K562 (cell line): ENCODE results near the gene DPEP2NB. TPM values are rescaled to one million over a fixed set of nuclear protein-coding genes. Genes with fewer than 3 reads are reported as not detected.

ENCODE experiments used
- AFF4 ChIP-seq: sonication (generic); formaldehyde crosslinking; IDR thresholded peaks from 2 replicates; pipeline ENCODE4 v1.8.0; 2023; ENCODE audit warnings: mild to moderate bottlenecking, missing genetic modification reagents
- ETV5 ChIP-seq: sonication (generic); formaldehyde crosslinking; IDR thresholded peaks from 2 replicates; pipeline ENCODE4 v1.4.0; 2020; ENCODE audit warnings: low read depth, mild to moderate bottlenecking, missing genetic modification reagents
- JUN ChIP-seq, 2 experiments: sonication (generic) in 1 of 2; formaldehyde crosslinking in 1 of 2; IDR thresholded peaks; 2 replicates each; pipeline versions ENCODE4 v1.6.1 to v1.8.0; 2012 to 2022; ENCODE audit warnings: borderline replicate concordance in 2 of 2, mild to moderate bottlenecking in 2 of 2, improper control_type of control experiment in 1 of 2, low read depth in 1 of 2, low read length in 1 of 2, missing genetic modification reagents in 1 of 2
- KDM2B ChIP-seq: fragments of 250-450 bp; sonication (Bioruptor Pico); IDR thresholded peaks from 2 replicates; pipeline ENCODE4 v1.8.0; 2021; ENCODE audit warnings: mild to moderate bottlenecking, moderate library complexity
- PHTF2 ChIP-seq: fragments of 250-450 bp; sonication (Bioruptor Pico); IDR thresholded peaks from 2 replicates; pipeline ENCODE4 v1.5.0; 2021; ENCODE audit warnings: mild to moderate bottlenecking
- RCOR1 ChIP-seq, 2 experiments: IDR thresholded peaks; 2 replicates each; pipeline ENCODE4 v1.6.1; 2012; ENCODE audit warnings: low read depth in 2 of 2, low read length in 2 of 2, borderline replicate concordance in 1 of 2, improper control_type of control experiment in 1 of 2
- RFX5 ChIP-seq: IDR thresholded peaks from 2 replicates; pipeline ENCODE4 v1.6.1; 2011; ENCODE audit warnings: low read depth, mild to moderate bottlenecking, improper control_type of control experiment, low read length
- SMARCB1 ChIP-seq: IDR thresholded peaks from 2 replicates; pipeline ENCODE4 v1.6.1; 2011; ENCODE audit warnings: improper control_type of control experiment, low read depth; ENCODE audit not compliant: insufficient read length
- SMC3 ChIP-seq: conservative IDR thresholded peaks from 2 replicates; pipeline ENCODE4 v1.6.1; 2011; ENCODE audit warnings: low read depth, low read length, improper control_type of control experiment; ENCODE audit not compliant: insufficient read depth
- SREBF1 ChIP-seq: fragments of 150-350 bp; IDR thresholded peaks from 2 replicates; pipeline ENCODE4 v1.6.1; 2014; ENCODE audit warnings: antibody characterized with exemption, low read depth, low read length, borderline replicate concordance
- TRIM25 ChIP-seq: fragments of 450-650 bp; IDR thresholded peaks from 2 replicates; pipeline ENCODE4 v1.7.0; 2016; ENCODE audit warnings: borderline replicate concordance
- WHSC1 ChIP-seq: IDR thresholded peaks from one replicate; pipeline ENCODE4 v1.6.1; 2012; ENCODE audit warnings: low read length, control low read depth, inconsistent platforms
- ZNF253 ChIP-seq: fragments of 250-450 bp; sonication (Bioruptor Pico); conservative IDR thresholded peaks from 2 replicates; pipeline ENCODE4 v1.6.1; 2021; ENCODE audit warnings: mild to moderate bottlenecking
- ZNF655 ChIP-seq: fragments of 250-450 bp; sonication (Bioruptor Pico); IDR thresholded peaks from 2 replicates; pipeline ENCODE4 v1.5.0; 2021
- ZNF696 ChIP-seq: fragments of 250-450 bp; sonication (Bioruptor Pico); conservative IDR thresholded peaks from 2 replicates; pipeline ENCODE4 v1.4.0; 2020; ENCODE audit warnings: mild to moderate bottlenecking, moderate library complexity
- polyA plus RNA-seq, 8 experiments: library from polyadenylated mRNA; depleted of rRNA in 4 of 8; stranded (reverse) in 5 of 8; unstranded in 3 of 8; fragments of >200 nt; fragmentation: Nextera tagmentation in 2 of 8; fragmentation: Illumina TruSeq in 1 of 8; extraction: Ambion mirVana in 2 of 8; extraction: Trizol in 1 of 8; gene quantifications; 2 replicates each; pipeline versions ENCODE4 v1.2.1 to v1.2.3, GENCODE V29; 2011 to 2014; ENCODE audit warnings: inconsistent platforms in 1 of 8, missing spikeins in 1 of 8
- total RNA-seq, 7 experiments: library from RNA; depleted of rRNA in 6 of 7; stranded (reverse); fragments of >200 nt in 6 of 7; fragmentation: Illumina TruSeq in 2 of 7; extraction: Trizol in 2 of 7; gene quantifications; 2 replicates each; pipeline versions ENCODE4 v1.2.1 to v1.2.3, GENCODE V29; 2011 to 2021; ENCODE audit warnings: low replicate concordance in 1 of 7
- TF ChIP-seq, protein P1 (sequence below): fragments of 450-650 bp; IDR thresholded peaks from 2 replicates; pipeline ENCODE4 v1.7.1; 2018; ENCODE audit warnings: mild to moderate bottlenecking, low read depth; ENCODE audit not compliant: partially characterized antibody

DPEP2NB gene
- total and polyA plus RNA-seq, 9 of the 15 experiments (the other 6 are each of a cell fraction or from before 2014, with no cell fraction given): not detected

DNA sequence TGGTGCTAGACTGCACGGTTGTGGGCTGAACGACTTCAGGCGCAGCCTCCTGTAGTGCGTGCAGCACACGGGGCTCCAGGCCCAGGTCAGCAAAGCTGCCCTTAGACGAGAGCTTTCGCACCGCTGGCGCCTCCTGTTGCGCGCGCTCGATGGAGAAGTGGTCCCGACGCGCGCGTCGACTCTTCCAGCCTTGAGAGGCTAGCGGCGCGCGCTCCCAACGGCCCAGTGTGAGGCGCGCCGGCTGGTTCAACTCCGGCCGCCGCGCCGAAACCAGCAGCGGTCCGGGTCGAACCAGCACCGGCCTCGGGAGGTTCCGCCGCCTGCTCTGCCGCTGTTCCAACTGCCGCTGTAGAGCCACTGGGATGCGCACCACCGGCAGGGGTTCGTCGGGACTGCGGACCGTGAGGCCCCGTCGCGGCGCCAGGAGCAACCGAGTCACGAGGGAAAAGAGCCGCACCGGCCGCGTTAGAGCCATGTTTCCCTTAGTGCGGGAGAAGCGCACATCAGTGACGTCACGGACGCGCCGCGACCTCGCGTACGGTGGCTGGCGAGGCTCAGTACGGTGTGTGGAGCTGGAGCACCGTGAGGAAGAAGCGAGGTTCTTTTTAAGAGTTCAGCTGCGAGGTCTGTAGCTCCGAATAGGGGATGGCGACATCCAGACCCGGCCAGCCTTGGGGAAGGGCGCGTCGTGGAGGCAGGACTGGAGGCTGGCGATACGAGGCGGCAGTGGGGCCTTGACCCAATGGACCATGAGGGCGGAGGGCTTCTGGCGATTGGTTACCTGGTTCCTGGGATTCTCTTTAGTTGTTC, 7.2 kb upstream of the DPEP2NB start, which contains the start of the genes DDX28 and DUS2 (continued):
- TF ChIP-seq, protein P1, sequence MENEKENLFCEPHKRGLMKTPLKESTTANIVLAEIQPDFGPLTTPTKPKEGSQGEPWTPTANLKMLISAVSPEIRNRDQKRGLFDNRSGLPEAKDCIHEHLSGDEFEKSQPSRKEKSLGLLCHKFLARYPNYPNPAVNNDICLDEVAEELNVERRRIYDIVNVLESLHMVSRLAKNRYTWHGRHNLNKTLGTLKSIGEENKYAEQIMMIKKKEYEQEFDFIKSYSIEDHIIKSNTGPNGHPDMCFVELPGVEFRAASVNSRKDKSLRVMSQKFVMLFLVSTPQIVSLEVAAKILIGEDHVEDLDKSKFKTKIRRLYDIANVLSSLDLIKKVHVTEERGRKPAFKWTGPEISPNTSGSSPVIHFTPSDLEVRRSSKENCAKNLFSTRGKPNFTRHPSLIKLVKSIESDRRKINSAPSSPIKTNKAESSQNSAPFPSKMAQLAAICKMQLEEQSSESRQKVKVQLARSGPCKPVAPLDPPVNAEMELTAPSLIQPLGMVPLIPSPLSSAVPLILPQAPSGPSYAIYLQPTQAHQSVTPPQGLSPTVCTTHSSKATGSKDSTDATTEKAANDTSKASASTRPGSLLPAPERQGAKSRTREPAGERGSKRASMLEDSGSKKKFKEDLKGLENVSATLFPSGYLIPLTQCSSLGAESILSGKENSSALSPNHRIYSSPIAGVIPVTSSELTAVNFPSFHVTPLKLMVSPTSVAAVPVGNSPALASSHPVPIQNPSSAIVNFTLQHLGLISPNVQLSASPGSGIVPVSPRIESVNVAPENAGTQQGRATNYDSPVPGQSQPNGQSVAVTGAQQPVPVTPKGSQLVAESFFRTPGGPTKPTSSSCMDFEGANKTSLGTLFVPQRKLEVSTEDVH: peak; percentile 85
- TF ChIP-seq KDM2B (CRISPR knock-in tag) (no peak), ETV5 (CRISPR knock-in tag) (no peak; the same call in 1 of the 2 replicates), ZNF696 (CRISPR knock-in tag) (no peak), TRIM25 (no peak), SMC3 (no peak), AFF4 (CRISPR knock-in tag) (no peak; the same call in 1 of the 2 replicates), ZNF253 (CRISPR knock-in tag) (no peak), SREBF1 (no peak), WHSC1 (no peak), PHTF2 (CRISPR knock-in tag) (no peak), JUN (IDR thresholded peaks at IDR 0.05; ENCODE audit: borderline replicate concordance, low read depth, low read length) (no peak), JUN (CRISPR knock-in tag; IDR thresholded peaks at IDR 0.05; ENCODE audit: borderline replicate concordance) (0 out of 2 replicates have a peak, but pooled peaks have one; percentile 69), RFX5 (no peak), SMARCB1 (no peak), RCOR1 (IDR thresholded peaks at IDR 0.05; ENCODE audit: borderline replicate concordance in 1 of 2, low read depth in 2 of 2, low read length in 2 of 2) (peak in 1 of 2 experiments; percentile 33; a peak in 1 of 4 replicates), ZNF655 (CRISPR knock-in tag) (no peak)
